Measurements from ENCODE around the gene CCDC142. TPM values are rescaled to one million over a fixed set of nuclear protein-coding genes. Genes with fewer than 3 reads are reported as not detected.

Gene CCDC142
- total and polyA plus RNA-seq, 2 donors (not counting 1 experiment from before 2014, with no cell fraction given) = 13.0 to 61.6 TPM

DNA sequence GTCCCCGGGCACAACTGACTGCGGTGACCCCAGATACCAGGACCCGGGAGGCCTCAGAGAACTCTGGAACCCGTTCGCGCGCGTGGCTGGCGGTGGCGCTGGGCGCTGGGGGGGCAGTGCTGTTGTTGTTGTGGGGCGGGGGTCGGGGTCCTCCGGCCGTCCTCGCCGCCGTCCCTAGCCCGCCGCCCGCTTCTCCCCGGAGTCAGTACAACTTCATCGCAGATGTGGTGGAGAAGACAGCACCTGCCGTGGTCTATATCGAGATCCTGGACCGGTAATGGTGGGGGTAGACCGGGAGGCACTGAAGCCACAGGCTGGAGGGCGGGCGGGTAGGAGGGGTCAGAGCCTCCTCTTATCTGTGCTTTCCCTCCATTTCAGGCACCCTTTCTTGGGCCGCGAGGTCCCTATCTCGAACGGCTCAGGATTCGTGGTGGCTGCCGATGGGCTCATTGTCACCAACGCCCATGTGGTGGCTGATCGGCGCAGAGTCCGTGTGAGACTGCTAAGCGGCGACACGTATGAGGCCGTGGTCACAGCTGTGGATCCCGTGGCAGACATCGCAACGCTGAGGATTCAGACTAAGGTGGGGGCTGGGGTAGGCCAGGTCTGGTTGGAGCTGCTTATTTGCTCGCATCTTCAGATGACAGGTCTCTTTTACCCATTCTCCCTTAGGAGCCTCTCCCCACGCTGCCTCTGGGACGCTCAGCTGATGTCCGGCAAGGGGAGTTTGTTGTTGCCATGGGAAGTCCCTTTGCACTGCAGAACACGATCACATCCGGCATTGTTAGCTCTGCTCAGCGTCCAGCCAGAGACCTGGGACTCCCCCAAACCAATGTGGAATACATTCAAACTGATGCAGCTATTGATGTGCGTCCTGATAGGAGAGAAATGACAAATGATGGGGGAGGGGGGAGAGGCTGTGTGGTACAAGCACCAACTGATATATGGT is 47.7 kb upstream of the CCDC142 start:
- Histone ChIP-seq H2AFZ (ENCODE audit: insufficient read depth, low read depth, low read length, poor library complexity, severe bottlenecking) (peak overlapping the region; percentile 81), H3K9ac (ENCODE audit: low read length) (peak overlapping the region; percentile 78), H3K27ac (ENCODE audit: low read length in 2 of 2) (peak overlapping the region; percentile 84 to 90), H4K20me1 (ENCODE audit: control insufficient read depth, insufficient read depth, low read length, poor library complexity, severe bottlenecking) (peaks cover 17% of the 10 kb centered on the region), H3K4me3 (ENCODE audit: control extremely low read depth in 1 of 5, extremely low read depth in 1 of 5, insufficient read depth in 1 of 5, low read depth in 2 of 5, low read length in 4 of 5) (peak overlapping the region; percentile 62 to 98 (median 70)), H3K4me2 (replicated peaks; ENCODE audit: low read depth, low read length, poor library complexity, severe bottlenecking) (peak overlapping the region; percentile 95), H3K4me1 (ENCODE audit: control insufficient read depth in 2 of 2, insufficient read depth in 2 of 2, low read length in 2 of 2) (peaks cover 39 to 49% of the 10 kb centered on the region in 2 donors), H3K79me2 (ENCODE audit: control insufficient read depth, insufficient read depth, low read length) (peaks cover 31% of the 10 kb centered on the region), H3K27me3 (replicated peaks in 1 of 4; ENCODE audit: control extremely low read depth in 1 of 4, control insufficient read depth in 3 of 4, insufficient read depth in 4 of 4, low read length in 3 of 4) (no peaks in the 10 kb centered on the region), H3K9me3 (ENCODE audit: control extremely low read depth in 1 of 3, control insufficient read depth in 2 of 3, insufficient read depth in 1 of 3, low read length in 2 of 3) (no peaks in the 10 kb centered on the region), H3K36me3 (replicated peaks in 1 of 2; ENCODE audit: control extremely low read depth in 1 of 2, control insufficient read depth in 1 of 2, extremely low read depth in 1 of 2, insufficient read depth in 2 of 2, low read length in 1 of 2) (peaks cover 0 to 47% of the 10 kb centered on the region in 2 experiments)
- intact Hi-C loops (cut with micrococcal nuclease) = loop anchor here (1.0 to 5.0 kb wide), 3 partner anchors 24 to 56 kb away; partner anchors contain the start of genes DOK1 and LBX2
- WGBS (ENCODE audit: insufficient coverage) = under 1% methylated on average over 50 of the region's 54 CpGs
- Mint-ChIP-seq H3K27me3 (no peaks in the 10 kb centered on the region), H3K4me1 (peaks cover 43% of the 10 kb centered on the region), H3K4me3 (peak overlapping the region; percentile 97), H3K27ac (peak overlapping the region; percentile 96), H3K9me3 (ENCODE audit: insufficient read depth) (no peaks in the 10 kb centered on the region)
- peak; percentile 9 for ATAC-seq (ENCODE audit: low read depth)
- ChIA-PET POLR2A (interaction anchor here (0.9 to 2.7 kb wide), 14 partner anchors 9 to 1246 kb away, joined by 3 to 19 read pairs (median 6); partner anchors contain the start of genes CCDC142, FBXO41, INO80B and LBX2), CTCF (interaction anchor here (1.0 to 9.6 kb wide), 16 partner anchors 9 to 383 kb away, joined by 3 to 71 read pairs (median 6); partner anchors contain the start of genes BOLA3, CCDC142, INO80B and PCGF1)
- DNase-seq = peak; percentile 77
- TF ChIP-seq EZH2 (IDR thresholded peaks at IDR 0.05; ENCODE audit: borderline replicate concordance, insufficient read depth, low read depth, low read length, poor library complexity, severe bottlenecking) = no peak
